Skeletal muscle satellite cell (primary cell): ENCODE results near the gene RABEP2. TPM values are rescaled to one million over a fixed set of nuclear protein-coding genes. Genes with fewer than 3 reads are reported as not detected.
A peak's percentile ranks its signal among the peaks of the same experiment; 100 is the strongest.
"Not testable (repeated sequence)": the region's sequence is repeated elsewhere in the genome, so short reads cannot be mapped to it uniquely, and the experiment has no call there.

Experiments
- H3K27me3 ChIP-seq: 2 replicates; pipeline ENCODE4 v1.7.0; 2013; ENCODE audit warnings: low read length; ENCODE audit not compliant: control insufficient read depth, insufficient read depth
- H3K36me3 ChIP-seq: 2 replicates; pipeline ENCODE4 v1.7.0; 2013; ENCODE audit warnings: mild to moderate bottlenecking, control low read depth, low read length; ENCODE audit not compliant: insufficient read depth
- H3K4me1 ChIP-seq: 2 replicates; pipeline ENCODE4 v1.7.0; 2013; ENCODE audit warnings: low read length; ENCODE audit not compliant: control insufficient read depth, insufficient read depth
- H3K4me2 ChIP-seq: 2 replicates; pipeline ENCODE4 v1.7.0; 2013; ENCODE audit warnings: mild to moderate bottlenecking, low read length
- H3K4me3 ChIP-seq: 2 replicates; pipeline ENCODE4 v1.7.0; 2013; ENCODE audit warnings: low read length
- H3K9ac ChIP-seq: 2 replicates; pipeline ENCODE4 v1.7.0; 2013; ENCODE audit warnings: mild to moderate bottlenecking, low read depth, low read length, moderate library complexity
- H3K9me3 ChIP-seq: replicated peaks from 2 replicates; pipeline ENCODE4 v1.7.0; 2013; ENCODE audit warnings: mild to moderate bottlenecking, control low read depth, low read length
- total RNA-seq: library from RNA; depleted of rRNA; stranded (reverse); fragments of >200 nt; gene quantifications from 2 replicates; pipeline ENCODE4 v1.2.3, GENCODE V29; 2012; rRNA removed

RABEP2 gene, protein sequence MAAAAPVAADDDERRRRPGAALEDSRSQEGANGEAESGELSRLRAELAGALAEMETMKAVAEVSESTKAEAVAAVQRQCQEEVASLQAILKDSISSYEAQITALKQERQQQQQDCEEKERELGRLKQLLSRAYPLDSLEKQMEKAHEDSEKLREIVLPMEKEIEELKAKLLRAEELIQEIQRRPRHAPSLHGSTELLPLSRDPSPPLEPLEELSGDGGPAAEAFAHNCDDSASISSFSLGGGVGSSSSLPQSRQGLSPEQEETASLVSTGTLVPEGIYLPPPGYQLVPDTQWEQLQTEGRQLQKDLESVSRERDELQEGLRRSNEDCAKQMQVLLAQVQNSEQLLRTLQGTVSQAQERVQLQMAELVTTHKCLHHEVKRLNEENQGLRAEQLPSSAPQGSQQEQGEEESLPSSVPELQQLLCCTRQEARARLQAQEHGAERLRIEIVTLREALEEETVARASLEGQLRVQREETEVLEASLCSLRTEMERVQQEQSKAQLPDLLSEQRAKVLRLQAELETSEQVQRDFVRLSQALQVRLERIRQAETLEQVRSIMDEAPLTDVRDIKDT
- total RNA-seq, result 21.2 and 26.9 TPM in 2 replicates

DNA sequence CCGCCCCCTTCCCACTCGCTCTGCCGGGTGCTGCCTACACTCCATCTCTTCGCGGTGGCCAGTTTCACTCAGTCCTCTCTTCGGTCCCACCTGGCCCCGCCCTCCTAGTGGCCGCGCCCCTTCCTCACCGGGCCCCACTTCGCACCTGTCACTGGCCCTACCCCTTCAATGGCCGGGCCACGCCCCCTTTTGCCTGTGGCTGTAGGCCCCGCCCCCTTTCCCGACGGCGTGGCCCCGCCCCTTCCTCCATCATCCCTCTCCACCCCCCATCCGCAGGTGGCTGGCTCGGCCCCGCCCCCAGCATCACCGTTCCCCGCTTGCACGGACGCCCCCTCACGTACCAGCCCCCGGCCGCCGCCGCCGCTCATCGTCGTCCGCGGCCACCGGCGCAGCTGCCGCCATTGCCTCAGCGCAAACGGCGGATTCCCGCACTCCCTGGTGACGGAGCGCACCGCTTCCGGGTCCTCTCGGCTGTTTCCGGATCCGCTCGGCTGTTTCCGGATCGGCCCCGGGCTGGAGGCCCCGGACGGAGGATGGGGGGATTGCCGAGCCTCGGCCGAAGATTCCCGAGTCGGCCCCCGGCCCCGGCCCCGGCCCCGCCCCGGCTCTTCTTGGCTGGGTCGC, at the start of gene RABEP2:
RABEP2 (minus strand) TSS at position 477 of the 624 bp plus-strand sequence; CDS start at position 402, 75 bp downstream.
- Histone ChIP-seq H3K9ac (peak within 1 kb of the TSS; percentile 99), H3K4me1 (peaks cover 7% of the 10 kb centered on the region), H3K4me3 (peak within 1 kb of the TSS; percentile 94), H3K9me3 (no peaks in the 10 kb centered on the region), H3K27me3 (no peaks in the 10 kb centered on the region), H3K4me2 (peak within 1 kb of the TSS; percentile 87), H3K36me3 (peaks cover 15% of the 10 kb centered on the region)

DNA sequence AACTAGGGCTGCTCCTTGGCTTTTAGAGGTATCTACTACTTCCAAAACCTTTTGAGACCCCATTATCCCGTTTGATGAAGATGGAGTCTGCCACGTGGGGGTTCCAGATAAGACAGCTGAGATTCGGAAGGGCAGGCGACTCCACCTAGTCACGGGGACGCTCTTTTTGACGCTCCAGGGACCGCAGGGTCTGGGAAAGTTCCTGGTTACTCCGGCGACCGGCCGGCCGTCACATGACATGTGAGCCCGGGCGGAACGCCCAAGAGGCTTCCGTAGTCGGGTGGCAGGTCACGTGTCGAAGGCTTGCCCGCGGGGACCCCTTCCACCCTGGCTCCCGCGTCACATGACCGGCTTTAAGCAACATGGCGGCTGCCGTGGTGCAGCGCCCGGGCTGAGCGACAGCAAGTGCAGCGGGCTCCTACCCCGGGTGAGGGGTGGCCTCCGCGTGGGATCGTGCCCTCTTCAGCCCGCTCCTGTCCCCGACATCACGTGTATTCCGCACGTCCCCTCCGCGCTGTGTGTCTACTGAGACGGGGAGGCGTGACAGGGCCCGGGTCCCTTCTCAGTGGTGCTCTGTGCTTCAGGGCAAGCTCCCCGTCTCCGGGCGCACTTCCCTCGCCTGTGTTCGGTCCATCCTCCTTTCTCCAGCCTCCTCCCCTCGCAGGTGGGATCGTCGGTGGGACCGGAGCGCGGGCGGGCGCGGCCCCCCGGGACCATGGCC, 49.6 kb upstream of the RABEP2 start, which contains the start of gene SPNS1:
SPNS1 (plus strand) TSS at position 342 of the 721 bp plus-strand sequence; CDS start at position 716, 374 bp downstream.
- H3K4me1 ChIP-seq, result peaks cover 13% of the 10 kb centered on the region
- peak within 1 kb of the TSS; percentile 94 for H3K4me2 ChIP-seq
- peaks cover 9% of the 10 kb centered on the region for H3K36me3 ChIP-seq
- H3K4me3 ChIP-seq, result peak within 1 kb of the TSS; percentile 84
- no peaks in the 10 kb centered on the region for H3K9me3 ChIP-seq
- H3K27me3 ChIP-seq, result no peaks in the 10 kb centered on the region
- H3K9ac ChIP-seq, result peak within 1 kb of the TSS; percentile 95

DNA sequence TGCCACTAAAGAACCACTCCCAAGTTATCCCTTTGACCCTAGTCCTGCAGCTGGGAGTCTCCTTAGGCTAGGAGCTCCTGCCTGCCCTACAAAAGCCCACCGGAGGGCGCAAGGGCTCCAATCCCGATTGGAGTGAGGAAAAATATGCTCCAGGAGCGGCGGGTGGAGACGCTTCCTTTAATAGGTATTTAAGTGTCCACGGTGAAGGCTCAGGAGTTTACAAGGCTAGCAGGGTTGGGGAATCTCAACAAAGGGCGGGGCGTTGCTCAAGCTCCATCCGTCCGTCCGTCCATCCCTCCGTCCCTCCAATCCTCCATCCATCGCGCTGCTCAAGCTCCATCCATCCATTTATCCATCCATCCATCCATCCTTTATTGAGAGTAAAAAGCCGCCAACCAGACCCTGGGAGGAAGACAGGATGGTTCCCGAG, 49.0 kb upstream of the RABEP2 start:
- H3K9me3 ChIP-seq, result no peaks in the 10 kb centered on the region
- peaks cover 4% of the 10 kb centered on the region for H3K36me3 ChIP-seq
- peak overlapping the region; percentile 95 for H3K9ac ChIP-seq
- H3K4me1 ChIP-seq, result peaks cover 13% of the 10 kb centered on the region
- H3K4me3 ChIP-seq, result peak overlapping the region; percentile 84
- H3K27me3 ChIP-seq, result no peaks in the 10 kb centered on the region
- H3K4me2 ChIP-seq, result peak overlapping the region; percentile 94

GRCh38 chr16:28969696-28970095, 44.7 kb upstream of the RABEP2 start:
- H3K4me3 ChIP-seq, H3K4me2 ChIP-seq, H3K27me3 ChIP-seq, H3K36me3 ChIP-seq, H3K9me3 ChIP-seq, H3K4me1 ChIP-seq, H3K9ac ChIP-seq: not testable (repeated sequence)

DNA sequence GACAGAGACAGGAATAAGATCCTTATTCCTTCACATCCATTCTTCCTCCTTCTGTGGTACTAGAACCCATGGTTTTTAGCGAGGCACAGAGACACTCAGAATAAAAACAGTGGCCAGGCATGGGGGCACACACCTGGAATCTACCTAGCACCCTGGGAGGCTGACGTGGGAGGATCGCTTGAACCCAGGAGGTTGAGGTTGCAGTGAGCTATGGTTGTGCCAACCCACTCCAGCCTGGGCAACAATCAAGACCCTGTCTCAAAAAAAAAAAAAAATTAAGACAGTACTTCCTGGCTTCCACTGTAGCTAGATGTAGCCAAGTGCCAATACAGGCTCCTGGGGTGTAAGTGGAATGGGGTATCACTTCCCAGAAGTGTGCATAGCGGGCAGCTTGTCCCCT, 42.1 kb upstream of the RABEP2 start:
- Histone ChIP-seq H3K4me1 (no peaks in the 10 kb centered on the region), H3K9me3 (no peaks in the 10 kb centered on the region), H3K36me3 (peaks cover 28% of the 10 kb centered on the region), H3K9ac (no peak overlapping the region), H3K4me3 (no peak overlapping the region), H3K4me2 (no peak overlapping the region), H3K27me3 (no peaks in the 10 kb centered on the region)

DNA sequence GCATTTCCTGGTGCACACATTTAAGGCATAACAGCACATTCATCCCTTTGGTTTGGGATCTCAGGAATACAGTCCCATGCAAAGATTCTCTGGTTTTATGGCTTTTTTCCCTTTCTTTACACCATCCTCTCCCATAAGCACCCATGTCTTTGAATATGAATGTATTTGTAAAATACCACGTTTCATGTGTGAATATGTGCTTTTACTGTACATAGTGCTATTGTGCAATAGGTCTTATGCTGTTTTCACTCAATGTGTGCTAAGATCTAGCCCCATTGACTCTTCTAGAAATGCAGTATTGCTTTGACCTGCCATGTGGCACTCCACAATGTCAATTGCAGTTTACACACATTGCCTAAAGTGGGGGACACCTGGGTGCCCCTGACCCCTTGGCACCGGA, 39.5 kb upstream of the RABEP2 start:
- no peak overlapping the region for H3K4me3 ChIP-seq
- H3K9ac ChIP-seq, result no peak overlapping the region
- no peaks in the 10 kb centered on the region for H3K27me3 ChIP-seq
- no peaks in the 10 kb centered on the region for H3K9me3 ChIP-seq
- no peak overlapping the region for H3K4me2 ChIP-seq
- H3K4me1 ChIP-seq, result no peaks in the 10 kb centered on the region
- H3K36me3 ChIP-seq, result peaks cover 42% of the 10 kb centered on the region

- no peak overlapping the region for H3K4me2 ChIP-seq
- no peaks in the 10 kb centered on the region for H3K27me3 ChIP-seq
- H3K36me3 ChIP-seq, result peaks cover 46% of the 10 kb centered on the region
- no peaks in the 10 kb centered on the region for H3K4me1 ChIP-seq
- H3K4me3 ChIP-seq, result no peak overlapping the region
- H3K9me3 ChIP-seq, result no peaks in the 10 kb centered on the region
- no peak overlapping the region for H3K9ac ChIP-seq
Measured at GRCh38 chr16:28964072-28964471, 39.0 kb upstream of the RABEP2 start.

- no peaks in the 10 kb centered on the region for H3K4me1 ChIP-seq
- no peaks in the 10 kb centered on the region for H3K27me3 ChIP-seq
- peaks cover 62% of the 10 kb centered on the region for H3K36me3 ChIP-seq
- no peak overlapping the region for H3K9ac ChIP-seq
- H3K9me3 ChIP-seq, result no peaks in the 10 kb centered on the region
- no peak overlapping the region for H3K4me3 ChIP-seq
- no peak overlapping the region for H3K4me2 ChIP-seq
Measured at GRCh38 chr16:28958836-28959235, 33.8 kb upstream of the RABEP2 start.

DNA sequence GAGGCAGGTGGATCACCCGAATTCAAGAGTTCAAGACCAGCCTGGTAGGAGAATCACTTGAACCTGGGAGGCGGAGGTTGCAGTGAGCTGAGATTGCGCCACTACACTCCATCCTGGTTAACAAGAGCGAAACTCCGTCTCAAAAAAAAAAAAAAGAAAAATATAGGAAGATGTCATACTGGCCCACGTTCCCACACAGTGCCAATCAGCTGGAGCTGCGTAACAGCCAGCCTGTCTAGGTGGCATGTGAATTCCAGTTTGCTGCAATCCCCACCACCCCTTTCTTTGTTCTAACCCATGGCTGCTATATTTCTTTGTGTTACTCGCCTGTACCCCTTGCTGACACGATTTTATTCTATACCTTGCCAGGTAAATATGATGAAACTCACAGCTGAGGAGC, 33.2 kb upstream of the RABEP2 start:
- peaks cover 63% of the 10 kb centered on the region for H3K36me3 ChIP-seq
- H3K4me1 ChIP-seq, result no peaks in the 10 kb centered on the region
- no peak overlapping the region for H3K9ac ChIP-seq

GRCh38 chr16:28951410-28951943, 26.4 kb upstream of the RABEP2 start:
- peaks cover 14% of the 10 kb centered on the region for H3K4me1 ChIP-seq
- no peaks in the 10 kb centered on the region for H3K9me3 ChIP-seq
- H3K9ac ChIP-seq, result peak overlapping the region; percentile 93
- H3K4me2 ChIP-seq, result peak overlapping the region; percentile 100
- H3K36me3 ChIP-seq, result peaks cover 30% of the 10 kb centered on the region
- H3K4me3 ChIP-seq, result peak overlapping the region; percentile 99
- no peaks in the 10 kb centered on the region for H3K27me3 ChIP-seq

More for the DNA sequence above, 33.2 kb upstream of the RABEP2 start:
- no peak overlapping the region for H3K4me3 ChIP-seq
- H3K9me3 ChIP-seq, result no peaks in the 10 kb centered on the region
- no peaks in the 10 kb centered on the region for H3K27me3 ChIP-seq
- H3K4me2 ChIP-seq, result no peak overlapping the region
